Caco-2 (cell line): ENCODE measurements around the gene CNMD. TPM values are rescaled to one million over a fixed set of nuclear protein-coding genes. Genes with fewer than 3 reads are reported as not detected.

Experiments
- BruUV-seq: library from RNA; stranded (reverse); fragments of 400-500 nt; replicated peaks from 2 replicates; lab custom pipeline; 2021; lab: Mats Ljungman, UMichigan
- CTCF ChIA-PET: fragments of 300-600 bp; sonication (Branson Sonifier 250); formaldehyde crosslinking; loops from one replicate; lab custom pipeline; 2022; ENCODE audit warnings: antibody characterized with exemption; lab: Charles Lee
- POLR2A ChIA-PET: fragments of 300-600 bp; sonication (Branson Sonifier 250); formaldehyde crosslinking; loops from one replicate; lab custom pipeline; 2022; ENCODE audit warnings: antibody characterized with exemption; lab: Charles Lee
- DNase-seq, 2 experiments: peaks; one replicate each; pipeline versions ENCODE4 v3.0.0 to v3.0.0-alpha.2; 2020 to 2022
- H3K27me3 ChIP-seq: replicated peaks from 2 replicates; pipeline ENCODE4 v1.6.0; 2011; ENCODE audit warnings: low read length; ENCODE audit not compliant: control insufficient read depth, insufficient read depth
- H3K36me3 ChIP-seq: 2 replicates; pipeline ENCODE4 v1.5.1; 2011; ENCODE audit warnings: low read length; ENCODE audit not compliant: control insufficient read depth, insufficient read depth
- H3K4me1 ChIP-seq: fragments of 250-450 bp; sonication (Bioruptor Pico); 2 replicates; pipeline ENCODE4 v1.5.1; 2020; ENCODE audit warnings: mild to moderate bottlenecking
- H3K4me3 ChIP-seq: 2 replicates; pipeline ENCODE4 v1.5.1; 2011; ENCODE audit warnings: low read depth, mild to moderate bottlenecking, control low read depth, low read length
- H3K9me3 ChIP-seq: fragments of 250-450 bp; sonication (Bioruptor Pico); 2 replicates; pipeline ENCODE4 v1.5.1; 2020; ENCODE audit warnings: mild to moderate bottlenecking, moderate library complexity
- H3K27ac Mint-ChIP-seq: one replicate; pipeline ENCODE4 v1.8.0; 2022; ENCODE audit warnings: mixed read lengths; ENCODE audit not compliant: unreplicated experiment
- H3K27me3 Mint-ChIP-seq: one replicate; pipeline ENCODE4 v1.8.0; 2022; ENCODE audit warnings: mixed read lengths; ENCODE audit not compliant: insufficient read depth, unreplicated experiment
- H3K36me3 Mint-ChIP-seq: one replicate; pipeline ENCODE4 v1.8.0; 2022; ENCODE audit warnings: mild to moderate bottlenecking, mixed read lengths; ENCODE audit not compliant: insufficient read depth, unreplicated experiment
- H3K4me1 Mint-ChIP-seq: one replicate; pipeline ENCODE4 v1.8.0; 2022; ENCODE audit warnings: low read depth, mixed read lengths; ENCODE audit not compliant: unreplicated experiment
- H3K4me3 Mint-ChIP-seq: one replicate; pipeline ENCODE4 v1.8.0; 2022; ENCODE audit warnings: mild to moderate bottlenecking, moderate library complexity, mixed read lengths; ENCODE audit not compliant: unreplicated experiment
- H3K9me3 Mint-ChIP-seq: one replicate; pipeline ENCODE4 v1.8.0; 2022; ENCODE audit warnings: mixed read lengths; ENCODE audit not compliant: unreplicated experiment
- CTCF ChIP-seq, 2 experiments: fragments of 200-600 bp in 1 of 2; IDR thresholded peaks; 1 replicate in 1 of 2; 2 replicates in 1 of 2; pipeline versions ENCODE4 v1.5.1 to v1.8.0; 2011 to 2022; ENCODE audit warnings: antibody characterized with exemption in 1 of 2, control low read depth in 1 of 2, inconsistent platforms in 1 of 2, low read depth in 1 of 2, low read length in 1 of 2, mild to moderate bottlenecking in 1 of 2, moderate library complexity in 1 of 2; ENCODE audit not compliant: insufficient read depth in 1 of 2, severe bottlenecking in 1 of 2, unreplicated experiment in 1 of 2
- intact Hi-C: fragments of 100-400 bp; cut with micrococcal nuclease; formaldehyde crosslinking; loops from one replicate; pipeline ENCODE4 v1.10.0; 2022; ENCODE audit not compliant: unreplicated experiment
- total RNA-seq: library from RNA; stranded (reverse); gene quantifications from 2 replicates; pipeline ENCODE4 v1.2.3, GENCODE V29; 2022

The CNMD gene
- total RNA-seq, 1 experiment from 2014 or later: not detected

DNA sequence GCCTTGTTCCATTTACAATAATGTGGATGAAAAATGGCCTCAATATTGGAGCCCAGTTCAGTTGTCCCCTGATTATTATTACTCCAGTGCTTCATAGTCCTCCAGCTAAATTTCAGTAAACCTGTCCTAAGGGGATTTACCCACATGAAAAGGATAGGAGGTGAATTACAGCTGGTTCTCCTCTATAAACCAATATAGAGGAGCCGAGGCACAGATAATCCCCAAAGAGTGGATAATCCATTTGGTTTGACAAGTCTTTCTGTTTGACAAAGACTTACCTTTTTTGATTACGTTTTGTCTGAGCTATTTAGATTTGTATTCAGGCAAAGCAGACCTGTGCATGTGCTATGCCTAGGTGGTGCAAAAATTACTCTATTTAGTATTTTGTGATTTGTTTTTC, 2.7 kb downstream of the CNMD start:
- no peaks in the 10 kb centered on the region for H3K9me3 Mint-ChIP-seq
- Histone ChIP-seq H3K36me3 (no peaks in the 10 kb centered on the region; the same call in 1 of the 2 replicates), H3K9me3 (no peaks in the 10 kb centered on the region), H3K4me1 (no peaks in the 10 kb centered on the region), H3K4me3 (no peak overlapping the region), H3K27me3 (no peaks in the 10 kb centered on the region)
- H3K27ac Mint-ChIP-seq: no peak overlapping the region
- intact Hi-C loops: no loop called here
- POLR2A ChIA-PET: no interaction called here
- no peak overlapping the region for H3K4me3 Mint-ChIP-seq
- H3K27me3 Mint-ChIP-seq: peaks cover 12% of the 10 kb centered on the region
- BruUV-seq: no TSS peak
- CTCF ChIA-PET: no interaction called here
- no peak for TF ChIP-seq CTCF (IDR thresholded peaks at IDR 0.05; ENCODE audit: insufficient read depth in 1 of 2, low read depth in 1 of 2, low read length in 1 of 2, severe bottlenecking in 1 of 2, unreplicated experiment in 1 of 2)
- no peaks in the 10 kb centered on the region for H3K36me3 Mint-ChIP-seq
- H3K4me1 Mint-ChIP-seq: no peaks in the 10 kb centered on the region
- DNase-seq: no peak

- ChIA-PET POLR2A (no interaction called here), CTCF (no interaction called here)
- Histone ChIP-seq H3K4me3 (no peak overlapping the region), H3K36me3 (no peaks in the 10 kb centered on the region; the same call in 1 of the 2 replicates), H3K4me1 (no peaks in the 10 kb centered on the region), H3K9me3 (no peaks in the 10 kb centered on the region), H3K27me3 (no peaks in the 10 kb centered on the region)
- DNase-seq: no peak
- intact Hi-C loops: no loop called here
- H3K27ac Mint-ChIP-seq: no peak overlapping the region
- BruUV-seq: no TSS peak
- H3K4me3 Mint-ChIP-seq: no peak overlapping the region
- H3K9me3 Mint-ChIP-seq: no peaks in the 10 kb centered on the region
- H3K36me3 Mint-ChIP-seq: no peaks in the 10 kb centered on the region
- no peak for TF ChIP-seq CTCF (IDR thresholded peaks at IDR 0.05; ENCODE audit: insufficient read depth in 1 of 2, low read depth in 1 of 2, low read length in 1 of 2, severe bottlenecking in 1 of 2, unreplicated experiment in 1 of 2)
- peaks cover 7% of the 10 kb centered on the region for H3K27me3 Mint-ChIP-seq
- no peaks in the 10 kb centered on the region for H3K4me1 Mint-ChIP-seq
These were observed 5.5 kb downstream of the CNMD start for GRCh38 chr13:52734075-52734623.

GRCh38 chr13:52726258-52726657, 13.4 kb downstream of the CNMD start:
- CTCF ChIA-PET: no interaction called here
- no peaks in the 10 kb centered on the region for H3K4me1 Mint-ChIP-seq
- no peaks in the 10 kb centered on the region for H3K4me1 ChIP-seq
- H3K36me3 ChIP-seq: no peaks in the 10 kb centered on the region
- DNase-seq: no peak
- peaks cover 9% of the 10 kb centered on the region for H3K27me3 Mint-ChIP-seq
- no peak overlapping the region for H3K4me3 Mint-ChIP-seq
- TF ChIP-seq CTCF (IDR thresholded peaks at IDR 0.05; ENCODE audit: insufficient read depth in 1 of 2, low read depth in 1 of 2, low read length in 1 of 2, severe bottlenecking in 1 of 2, unreplicated experiment in 1 of 2): no peak
- no peaks in the 10 kb centered on the region; the same call in 1 of the 2 replicates for H3K27me3 ChIP-seq
- intact Hi-C loops: loop anchor here (5.0 kb wide), 1 partner anchor 81 kb away; no protein-coding TSS in a partner anchor
- POLR2A ChIA-PET: no interaction called here
- BruUV-seq: no TSS peak
- no peaks in the 10 kb centered on the region for H3K9me3 Mint-ChIP-seq
- H3K4me3 ChIP-seq: no peak overlapping the region
- H3K27ac Mint-ChIP-seq: no peak overlapping the region
- no peaks in the 10 kb centered on the region for H3K36me3 Mint-ChIP-seq
- no peaks in the 10 kb centered on the region for H3K9me3 ChIP-seq
